CD4-positive, alpha-beta T cell treated with Interleukin-12 subunit alpha and Interleukin-12 subunit beta, for 1 hour (primary cell): Measurements from ENCODE around the gene DHRS12.

Source experiments
- DNase-seq: peaks from one replicate; pipeline ENCODE4 v3.0.0-alpha.2; 2020

The DHRS12 gene

GRCh38 chr13:51747438-51748434 is 56.2 kb downstream of the DHRS12 start:
- no peak for DNase-seq

DNA sequence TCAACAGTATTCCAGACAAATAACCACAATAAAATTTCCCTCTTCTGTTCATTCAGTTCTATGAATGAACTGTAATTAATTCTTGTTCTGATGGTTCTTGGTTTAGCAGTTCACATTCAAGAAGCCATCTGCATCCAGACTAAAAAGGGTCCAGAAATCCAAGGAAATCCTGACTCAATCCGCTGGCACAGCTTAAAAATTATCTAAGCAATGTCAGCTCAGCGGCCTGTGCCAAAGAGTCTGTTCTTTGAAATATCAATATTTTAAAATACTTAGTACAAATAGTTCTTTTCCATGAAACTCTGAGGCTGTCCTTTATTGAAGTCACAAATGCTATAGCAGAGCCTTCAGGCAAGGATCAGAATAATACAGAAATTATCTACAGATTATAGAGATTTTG is 57.2 kb downstream of the DHRS12 start:
- DNase-seq, result no peak

- no peak for DNase-seq
These were observed 58.7 kb downstream of the DHRS12 start for GRCh38 chr13:51745243-51745642.

DNA sequence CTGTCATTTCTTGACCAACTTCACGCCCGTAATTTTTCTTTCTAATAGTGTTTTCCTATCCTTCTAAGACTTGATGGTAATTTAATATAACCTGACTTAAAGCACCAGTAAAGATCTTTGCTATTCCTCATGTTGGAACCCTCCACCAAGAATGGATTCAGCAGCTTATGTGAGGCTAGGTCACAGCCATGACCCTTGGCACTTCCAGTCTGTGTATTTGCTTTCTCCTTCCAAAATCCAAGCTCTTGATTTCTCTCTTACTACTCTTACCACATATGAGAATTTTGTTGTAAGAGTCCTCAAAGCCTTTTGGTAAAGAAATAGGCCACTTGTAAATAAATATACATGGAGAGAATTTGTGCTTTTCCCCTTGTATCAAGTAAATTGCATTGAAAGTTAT is 61.4 kb downstream of the DHRS12 start:
- no peak for DNase-seq

GRCh38 chr13:51742031-51742430 is 61.9 kb downstream of the DHRS12 start:
- no peak for DNase-seq

DNA sequence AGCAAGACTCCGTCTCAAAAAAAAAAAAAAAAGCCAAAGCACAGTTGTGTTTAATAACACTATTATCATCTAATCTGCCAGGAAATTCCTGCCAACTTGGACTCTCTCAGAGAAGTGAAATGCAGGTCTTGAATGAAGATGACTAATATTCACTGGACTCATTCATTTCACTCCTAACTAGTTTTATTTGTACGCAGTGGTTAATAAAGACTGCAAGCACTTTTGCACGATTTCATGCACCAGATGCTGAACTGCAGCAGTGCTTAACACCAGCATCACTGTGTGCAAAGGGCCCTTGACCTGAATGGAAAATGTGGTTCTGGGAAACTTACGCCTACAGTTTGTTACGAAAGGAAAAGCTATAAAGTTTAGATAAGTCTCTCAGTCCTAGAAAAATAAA is 63.3 kb downstream of the DHRS12 start:
- DNase-seq, result no peak

DNA sequence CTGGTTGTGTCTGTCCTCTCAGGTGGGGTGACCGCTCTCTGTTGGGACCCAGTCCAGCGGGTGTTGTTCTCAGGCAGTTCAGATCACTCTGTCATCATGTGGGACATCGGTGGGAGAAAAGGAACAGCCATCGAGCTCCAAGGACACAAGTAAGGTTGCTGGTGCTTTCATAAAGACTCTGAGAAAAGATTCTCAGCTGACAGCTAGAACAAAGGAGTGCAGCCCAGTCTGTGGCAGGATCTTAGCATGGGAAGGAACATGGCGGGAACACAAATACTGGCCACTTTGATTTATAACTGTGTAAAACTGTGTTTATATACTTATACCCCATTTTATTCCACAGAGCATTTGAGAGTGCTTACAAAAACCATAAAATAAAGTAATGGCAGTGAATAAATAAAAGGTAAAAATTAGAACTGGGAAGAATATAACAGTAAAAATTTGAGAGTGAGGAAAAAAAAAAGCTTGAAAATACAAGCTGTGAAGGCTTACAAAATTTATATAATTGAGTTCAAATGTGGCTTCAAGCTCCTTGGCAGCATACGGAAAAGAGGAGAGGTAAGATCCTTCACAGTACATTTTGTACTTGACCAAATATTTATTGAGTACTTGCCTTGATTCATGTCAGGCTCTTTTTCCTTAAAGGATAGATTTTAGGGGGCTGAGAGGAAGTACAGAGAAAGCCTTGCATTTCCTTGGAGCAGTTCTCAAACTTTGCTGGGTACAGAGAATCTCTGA is 64.8 kb downstream of the DHRS12 start:
- no peak for DNase-seq

GRCh38 chr13:51738226-51738905 is 65.6 kb downstream of the DHRS12 start:
- DNase-seq, result no peak

GRCh38 chr13:51737609-51738008 is 66.4 kb downstream of the DHRS12 start:
- no peak for DNase-seq

- no peak for DNase-seq
These were observed 69.2 kb downstream of the DHRS12 start for GRCh38 chr13:51734786-51735185.

DNA sequence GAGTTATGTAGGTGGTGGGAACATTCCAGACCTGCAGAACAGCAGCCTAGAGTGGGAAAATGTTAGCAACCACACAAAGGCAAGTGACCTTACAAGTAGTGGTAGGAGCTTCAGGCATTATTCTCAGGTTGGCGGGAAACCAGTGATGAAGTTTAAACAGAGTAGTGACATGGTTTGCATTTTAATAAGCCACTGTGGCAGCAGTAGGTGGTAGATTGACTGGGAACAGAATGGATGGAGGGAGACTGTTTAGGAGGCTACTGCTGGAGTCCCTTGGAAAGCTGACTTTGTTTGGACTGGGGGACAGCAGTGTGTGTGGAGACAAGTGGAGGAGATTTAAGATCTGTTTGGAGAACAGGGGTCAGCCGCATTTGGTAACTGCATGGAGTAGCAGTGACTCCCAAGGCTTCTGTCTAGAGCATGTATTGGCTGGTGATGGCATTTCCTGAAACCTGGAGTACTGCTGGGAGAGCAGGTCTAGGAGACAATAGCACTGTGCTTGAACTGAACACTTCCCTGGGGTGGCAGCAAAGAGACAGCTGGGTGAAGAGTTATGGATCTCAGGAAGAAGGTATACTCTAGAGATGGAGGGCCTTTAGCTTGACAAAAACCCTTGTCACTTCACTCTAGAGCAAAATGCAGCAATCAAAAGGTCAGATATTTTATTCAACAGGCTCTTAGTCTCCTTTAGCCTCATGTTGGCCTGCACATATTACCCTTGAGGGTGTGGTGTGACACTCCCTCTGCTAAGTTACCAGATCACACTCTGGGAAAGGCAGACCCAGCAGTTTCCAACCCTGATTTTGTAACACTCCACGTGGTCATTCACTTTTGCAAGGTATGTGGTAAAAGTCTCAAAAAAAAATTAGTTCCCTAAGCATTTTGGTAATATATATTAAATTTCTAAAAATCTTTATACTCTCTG is 70.3 kb downstream of the DHRS12 start:
- no peak for DNase-seq

DNA sequence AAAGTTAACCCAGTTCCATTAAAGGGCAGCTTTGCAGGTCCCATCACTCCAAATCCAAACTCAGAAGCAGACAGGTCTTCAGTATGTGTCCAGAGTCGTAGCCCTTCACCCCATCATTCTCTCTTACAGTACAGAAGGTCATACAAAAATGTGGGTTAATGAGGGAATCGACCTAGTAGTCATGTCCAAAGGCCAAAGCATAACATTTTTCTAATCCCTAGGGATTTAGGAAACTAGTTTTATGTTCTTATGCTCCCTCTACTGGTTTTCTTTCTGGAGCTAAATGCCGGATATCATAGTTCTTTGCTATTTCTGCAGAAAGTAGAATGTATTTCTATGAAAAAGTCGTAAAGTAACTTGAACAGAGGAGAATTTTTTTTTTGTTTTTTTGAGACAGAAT is 72.2 kb downstream of the DHRS12 start:
- DNase-seq, result no peak

- DNase-seq, result no peak
These were observed 73.0 kb downstream of the DHRS12 start for GRCh38 chr13:51730927-51731326.

GRCh38 chr13:51729866-51730553 is 74.0 kb downstream of the DHRS12 start:
- DNase-seq, result no peak

DNA sequence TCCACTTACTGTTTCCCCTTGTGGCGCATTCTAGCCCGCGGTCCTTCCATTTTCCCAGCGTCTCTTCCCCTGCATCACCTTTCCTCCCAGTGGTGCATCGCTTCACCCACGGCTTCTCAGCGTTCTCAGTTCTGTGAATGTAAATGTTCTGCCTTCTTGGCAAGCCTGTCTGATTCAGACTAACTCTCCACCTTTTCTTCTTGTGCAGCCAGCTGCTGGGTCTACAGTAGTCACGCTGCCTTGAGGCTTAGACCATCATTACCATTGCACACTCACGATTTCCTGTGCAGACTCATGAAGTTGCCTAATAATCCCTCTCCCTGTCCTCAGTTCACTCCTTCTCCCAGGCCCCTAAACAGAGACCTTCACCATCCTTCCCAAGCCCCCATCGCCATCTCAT is 75.0 kb downstream of the DHRS12 start:
- no peak for DNase-seq

DNA sequence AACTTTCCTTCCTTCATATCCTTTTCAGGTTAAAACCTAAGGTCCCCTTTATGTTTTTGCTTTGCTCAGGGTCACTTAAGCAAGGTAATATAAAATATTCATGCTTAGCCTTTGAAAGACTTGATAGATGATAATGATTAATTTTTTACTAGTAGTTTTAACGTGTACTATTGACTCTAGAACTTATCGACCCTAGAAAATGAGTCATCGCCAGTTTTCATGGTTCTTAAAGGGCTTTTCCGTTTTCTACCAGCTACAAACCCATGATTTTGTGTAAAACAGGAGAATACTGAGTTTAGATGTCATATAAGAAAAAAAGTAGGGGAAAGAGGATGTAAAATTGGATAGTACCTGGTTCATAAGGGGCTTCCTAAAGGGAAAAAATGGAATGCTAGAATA is 75.7 kb downstream of the DHRS12 start:
- no peak for DNase-seq

DNA sequence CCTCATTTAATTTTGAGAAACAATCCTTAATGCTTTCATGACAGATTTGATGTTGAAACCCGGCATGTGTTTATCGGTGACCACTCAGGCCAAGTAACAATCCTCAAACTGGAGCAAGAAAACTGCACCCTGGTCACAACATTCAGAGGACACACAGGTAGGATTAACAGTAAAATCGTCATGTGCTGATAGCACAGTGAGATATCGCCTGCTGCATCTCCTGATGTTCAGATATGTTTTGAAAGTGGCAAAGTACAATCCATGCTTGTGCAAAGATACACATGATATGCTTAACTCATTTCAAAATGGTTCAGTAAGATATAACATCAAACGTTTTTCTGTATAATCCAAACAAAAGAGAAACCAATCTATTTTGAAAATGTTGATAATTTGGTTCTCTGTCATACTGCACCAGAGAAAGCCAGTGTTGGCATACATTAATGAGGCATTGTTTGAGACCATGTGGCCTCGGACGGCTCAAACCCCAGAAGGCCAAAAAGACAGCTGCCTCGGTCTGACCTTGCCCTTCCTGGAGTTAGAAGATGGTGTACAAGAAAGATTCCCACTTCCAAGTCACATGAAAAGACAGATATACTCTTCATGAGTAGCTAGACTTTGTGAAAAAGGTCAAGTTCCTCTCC is 76.2 kb downstream of the DHRS12 start:
- DNase-seq, result no peak

DNA sequence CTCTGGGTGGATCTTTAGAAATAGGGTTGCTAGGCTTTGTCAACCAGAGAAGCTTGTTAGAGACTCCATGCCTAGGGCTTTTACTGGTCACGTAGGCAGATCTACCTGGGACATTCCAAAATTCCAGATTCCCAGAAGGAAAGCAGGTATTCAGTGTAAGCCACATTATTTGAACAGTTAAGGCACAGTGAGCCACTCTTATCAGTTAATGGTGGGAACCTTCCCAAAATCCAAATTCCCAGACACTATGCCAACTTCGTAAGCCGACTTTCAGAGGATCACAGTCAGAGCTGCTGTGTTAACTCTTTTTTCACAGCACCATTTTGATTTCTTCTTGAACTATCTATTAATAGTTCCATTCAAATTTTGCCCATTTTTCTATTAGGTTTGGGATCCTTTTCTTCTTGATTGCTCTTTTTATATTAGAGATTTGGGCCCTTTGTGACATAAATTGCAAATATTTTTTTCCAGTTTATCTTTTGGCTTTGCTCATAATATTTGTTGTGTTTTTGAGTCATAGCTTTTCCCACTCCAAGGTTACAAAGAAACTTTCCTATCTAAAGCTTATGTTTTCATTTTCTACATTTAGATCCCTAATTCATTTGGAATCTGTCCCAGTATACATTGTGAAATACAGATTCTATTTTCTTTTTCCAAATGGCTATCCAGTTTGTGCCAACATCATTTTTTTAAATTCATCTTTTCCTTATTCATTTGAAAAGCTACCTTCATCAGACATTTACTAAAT is 77.3 kb downstream of the DHRS12 start:
- DNase-seq, result no peak

GRCh38 chr13:51724721-51725120 is 79.2 kb downstream of the DHRS12 start:
- DNase-seq, result no peak

GRCh38 chr13:51723529-51723928 is 80.4 kb downstream of the DHRS12 start:
- DNase-seq, result no peak
